Panc1 (cell line): ENCODE results near the gene A2M.

ENCODE experiments used
- POLR2AphosphoS5 ChIP-seq: IDR thresholded peaks from 2 replicates; pipeline ENCODE4 v1.6.1; 2012; ENCODE audit warnings: mild to moderate bottlenecking, low read depth, low read length, moderate library complexity
- SIN3A ChIP-seq: IDR thresholded peaks from 2 replicates; pipeline ENCODE4 v1.6.1; 2012; ENCODE audit warnings: low read depth, mild to moderate bottlenecking, low read length, moderate library complexity, borderline replicate concordance; ENCODE audit not compliant: insufficient read depth
- TCF7L2 ChIP-seq: IDR thresholded peaks from 2 replicates; pipeline ENCODE4 v1.6.1; 2011; ENCODE audit warnings: mild to moderate bottlenecking, low read depth, low read length, inconsistent platforms
- TF ChIP-seq, protein P1 (sequence below): fragments of 450-650 bp; IDR thresholded peaks from 2 replicates; pipeline ENCODE4 v1.5.1; 2017; ENCODE audit warnings: mild to moderate bottlenecking
- TF ChIP-seq, protein P2 (sequence below), 2 experiments: IDR thresholded peaks; 2 replicates each; pipeline ENCODE4 v1.6.1; 2011 to 2012; ENCODE audit warnings: low read depth in 2 of 2, control low read depth in 1 of 2, low read length in 1 of 2, mild to moderate bottlenecking in 1 of 2, moderate library complexity in 1 of 2; ENCODE audit not compliant: insufficient read depth in 1 of 2

DNA sequence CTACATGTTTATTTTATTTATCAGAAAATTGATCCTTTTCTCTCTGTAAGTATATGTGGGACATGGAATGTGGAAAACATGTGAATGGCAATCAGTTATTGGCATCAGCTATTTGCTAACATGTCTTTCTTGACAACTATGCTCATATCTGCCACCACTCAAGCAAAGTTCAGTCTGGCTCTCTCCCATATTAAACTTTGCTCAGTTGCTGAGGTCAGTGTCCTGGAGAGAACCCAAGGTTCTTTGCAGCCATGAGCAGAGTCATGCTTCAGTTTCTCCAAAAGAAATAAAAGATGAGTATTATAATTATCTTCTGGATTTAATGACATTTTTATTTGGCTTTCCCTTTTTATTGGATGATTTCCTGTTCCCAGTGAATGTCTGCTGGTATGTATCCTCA lies 42.6 kb downstream of the A2M start:
- TF ChIP-seq, protein P1, sequence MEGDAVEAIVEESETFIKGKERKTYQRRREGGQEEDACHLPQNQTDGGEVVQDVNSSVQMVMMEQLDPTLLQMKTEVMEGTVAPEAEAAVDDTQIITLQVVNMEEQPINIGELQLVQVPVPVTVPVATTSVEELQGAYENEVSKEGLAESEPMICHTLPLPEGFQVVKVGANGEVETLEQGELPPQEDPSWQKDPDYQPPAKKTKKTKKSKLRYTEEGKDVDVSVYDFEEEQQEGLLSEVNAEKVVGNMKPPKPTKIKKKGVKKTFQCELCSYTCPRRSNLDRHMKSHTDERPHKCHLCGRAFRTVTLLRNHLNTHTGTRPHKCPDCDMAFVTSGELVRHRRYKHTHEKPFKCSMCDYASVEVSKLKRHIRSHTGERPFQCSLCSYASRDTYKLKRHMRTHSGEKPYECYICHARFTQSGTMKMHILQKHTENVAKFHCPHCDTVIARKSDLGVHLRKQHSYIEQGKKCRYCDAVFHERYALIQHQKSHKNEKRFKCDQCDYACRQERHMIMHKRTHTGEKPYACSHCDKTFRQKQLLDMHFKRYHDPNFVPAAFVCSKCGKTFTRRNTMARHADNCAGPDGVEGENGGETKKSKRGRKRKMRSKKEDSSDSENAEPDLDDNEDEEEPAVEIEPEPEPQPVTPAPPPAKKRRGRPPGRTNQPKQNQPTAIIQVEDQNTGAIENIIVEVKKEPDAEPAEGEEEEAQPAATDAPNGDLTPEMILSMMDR = no peak
- TF ChIP-seq, protein P2, sequence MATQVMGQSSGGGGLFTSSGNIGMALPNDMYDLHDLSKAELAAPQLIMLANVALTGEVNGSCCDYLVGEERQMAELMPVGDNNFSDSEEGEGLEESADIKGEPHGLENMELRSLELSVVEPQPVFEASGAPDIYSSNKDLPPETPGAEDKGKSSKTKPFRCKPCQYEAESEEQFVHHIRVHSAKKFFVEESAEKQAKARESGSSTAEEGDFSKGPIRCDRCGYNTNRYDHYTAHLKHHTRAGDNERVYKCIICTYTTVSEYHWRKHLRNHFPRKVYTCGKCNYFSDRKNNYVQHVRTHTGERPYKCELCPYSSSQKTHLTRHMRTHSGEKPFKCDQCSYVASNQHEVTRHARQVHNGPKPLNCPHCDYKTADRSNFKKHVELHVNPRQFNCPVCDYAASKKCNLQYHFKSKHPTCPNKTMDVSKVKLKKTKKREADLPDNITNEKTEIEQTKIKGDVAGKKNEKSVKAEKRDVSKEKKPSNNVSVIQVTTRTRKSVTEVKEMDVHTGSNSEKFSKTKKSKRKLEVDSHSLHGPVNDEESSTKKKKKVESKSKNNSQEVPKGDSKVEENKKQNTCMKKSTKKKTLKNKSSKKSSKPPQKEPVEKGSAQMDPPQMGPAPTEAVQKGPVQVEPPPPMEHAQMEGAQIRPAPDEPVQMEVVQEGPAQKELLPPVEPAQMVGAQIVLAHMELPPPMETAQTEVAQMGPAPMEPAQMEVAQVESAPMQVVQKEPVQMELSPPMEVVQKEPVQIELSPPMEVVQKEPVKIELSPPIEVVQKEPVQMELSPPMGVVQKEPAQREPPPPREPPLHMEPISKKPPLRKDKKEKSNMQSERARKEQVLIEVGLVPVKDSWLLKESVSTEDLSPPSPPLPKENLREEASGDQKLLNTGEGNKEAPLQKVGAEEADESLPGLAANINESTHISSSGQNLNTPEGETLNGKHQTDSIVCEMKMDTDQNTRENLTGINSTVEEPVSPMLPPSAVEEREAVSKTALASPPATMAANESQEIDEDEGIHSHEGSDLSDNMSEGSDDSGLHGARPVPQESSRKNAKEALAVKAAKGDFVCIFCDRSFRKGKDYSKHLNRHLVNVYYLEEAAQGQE (IDR thresholded peaks at IDR 0.05; ENCODE audit: insufficient read depth in 1 of 2, low read depth in 2 of 2, low read length in 1 of 2) = no peak
- TF ChIP-seq TCF7L2 (no peak), POLR2AphosphoS5 (no peak), SIN3A (no peak)
